IPS-18c (cell line): ENCODE measurements around the gene BACE1-AS.
"Not testable (repeated sequence)": the region's sequence is repeated elsewhere in the genome, so short reads cannot be mapped to it uniquely, and the experiment has no call there.

Experiments used
- H3K4me3 ChIP-seq: 2 replicates; pipeline ENCODE4 v1.7.0; 2013; ENCODE audit warnings: low read depth, mild to moderate bottlenecking, low read length, moderate library complexity; ENCODE audit not compliant: insufficient read depth
- H3K9me3 ChIP-seq: one replicate; pipeline ENCODE4 v1.6.1; 2013; ENCODE audit warnings: mild to moderate bottlenecking, low read length, moderate library complexity; ENCODE audit not compliant: control insufficient read depth, insufficient read depth

The BACE1-AS gene

GRCh38 chr11:117290809-117291396 is at the start of gene BACE1-AS:
BACE1-AS (plus strand) TSS chr11:117291346.
- no peaks in the 10 kb centered on the region for H3K9me3 ChIP-seq
- no peak within 1 kb of the TSS for H3K4me3 ChIP-seq

- Histone ChIP-seq H3K4me3 (no peak overlapping the region), H3K9me3 (no peaks in the 10 kb centered on the region)
Observed at GRCh38 chr11:117248341-117248740, 42.8 kb upstream of the BACE1-AS start.

GRCh38 chr11:117249571-117249970 is 41.6 kb upstream of the BACE1-AS start:
- Histone ChIP-seq H3K4me3 (no peak overlapping the region), H3K9me3 (no peaks in the 10 kb centered on the region)

GRCh38 chr11:117251506-117251905 is 39.6 kb upstream of the BACE1-AS start:
- H3K4me3 ChIP-seq: no peak overlapping the region
- H3K9me3 ChIP-seq: no peaks in the 10 kb centered on the region

- H3K9me3 ChIP-seq: no peaks in the 10 kb centered on the region
- H3K4me3 ChIP-seq: no peak overlapping the region
Observed at GRCh38 chr11:117255966-117256365, 35.2 kb upstream of the BACE1-AS start.

GRCh38 chr11:117256573-117256972 is 34.6 kb upstream of the BACE1-AS start:
- no peaks in the 10 kb centered on the region for H3K9me3 ChIP-seq
- H3K4me3 ChIP-seq: no peak overlapping the region

- H3K9me3 ChIP-seq: no peaks in the 10 kb centered on the region
Observed at GRCh38 chr11:117258576-117258975, 32.6 kb upstream of the BACE1-AS start.

GRCh38 chr11:117259417-117259816 is 31.7 kb upstream of the BACE1-AS start:
- Histone ChIP-seq H3K4me3 (no peak overlapping the region), H3K9me3 (no peaks in the 10 kb centered on the region)

More at GRCh38 chr11:117258576-117258975, 32.6 kb upstream of the BACE1-AS start:
- no peak overlapping the region for H3K4me3 ChIP-seq

GRCh38 chr11:117264624-117265323 is 26.4 kb upstream of the BACE1-AS start:
- not testable (repeated sequence) for H3K9me3 ChIP-seq

GRCh38 chr11:117265745-117266144 is 25.4 kb upstream of the BACE1-AS start:
- H3K4me3 ChIP-seq: no peak overlapping the region
- H3K9me3 ChIP-seq: no peaks in the 10 kb centered on the region

More at GRCh38 chr11:117264624-117265323, 26.4 kb upstream of the BACE1-AS start:
- not testable (repeated sequence) for H3K4me3 ChIP-seq

- no peaks in the 10 kb centered on the region for H3K9me3 ChIP-seq
- H3K4me3 ChIP-seq: no peak overlapping the region
Observed at GRCh38 chr11:117269856-117270255, 21.3 kb upstream of the BACE1-AS start.

GRCh38 chr11:117271208-117271607 is 19.9 kb upstream of the BACE1-AS start:
- no peak overlapping the region for H3K4me3 ChIP-seq
- no peaks in the 10 kb centered on the region for H3K9me3 ChIP-seq

- not testable (repeated sequence) for H3K9me3 ChIP-seq, H3K4me3 ChIP-seq
Observed at GRCh38 chr11:117272175-117272574, 19.0 kb upstream of the BACE1-AS start.

- Histone ChIP-seq H3K9me3 (no peaks in the 10 kb centered on the region), H3K4me3 (no peak overlapping the region)
Observed at GRCh38 chr11:117273550-117274289, 17.4 kb upstream of the BACE1-AS start.

- H3K9me3 ChIP-seq: no peaks in the 10 kb centered on the region
- H3K4me3 ChIP-seq: no peak overlapping the region
Observed at GRCh38 chr11:117278347-117278746, 12.8 kb upstream of the BACE1-AS start.

GRCh38 chr11:117279711-117280376 is 11.3 kb upstream of the BACE1-AS start:
- H3K4me3 ChIP-seq: no peak overlapping the region
- no peaks in the 10 kb centered on the region for H3K9me3 ChIP-seq

- Histone ChIP-seq H3K9me3 (no peaks in the 10 kb centered on the region), H3K4me3 (no peak overlapping the region)
Observed at GRCh38 chr11:117281159-117281558, 10.0 kb upstream of the BACE1-AS start.

- Histone ChIP-seq H3K9me3 (no peaks in the 10 kb centered on the region), H3K4me3 (no peak overlapping the region)
Observed at GRCh38 chr11:117281869-117282268, 9.3 kb upstream of the BACE1-AS start.
